ENCODE results near the gene ZBTB4. TPM values are rescaled to one million over a fixed set of nuclear protein-coding genes. Genes with fewer than 3 reads are reported as not detected.

ZBTB4 gene
- total RNA-seq, 1 experiment from 2014 or later, result 17.1 TPM

DNA sequence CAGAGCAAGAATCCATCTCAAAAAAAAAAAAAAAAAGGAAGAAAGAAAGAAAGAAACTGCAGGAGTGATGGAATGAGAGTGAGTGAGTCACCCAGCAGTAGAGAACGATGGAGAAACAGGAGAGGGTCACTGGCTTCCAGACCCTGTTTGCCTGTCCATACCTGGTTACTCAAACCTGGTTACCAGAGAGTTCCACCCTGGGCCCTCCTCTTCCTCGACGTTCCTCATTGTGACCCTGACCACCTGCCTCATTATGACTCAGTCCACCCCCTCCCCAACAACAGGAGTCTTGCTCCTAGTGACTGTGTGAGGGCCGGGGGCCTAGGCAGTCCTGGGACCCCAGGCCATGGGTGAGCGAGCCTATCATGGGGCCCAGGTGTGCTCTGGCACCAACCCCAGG, 50.9 kb downstream of the ZBTB4 start, which contains the start of gene SPEM3:
TSS of gene SPEM3 (plus strand) at position 301 of the 400 bp plus-strand sequence. CDS start at position 347, 46 bp downstream.
- no peaks in the 10 kb centered on the region for H3K27me3 ChIP-seq (ENCODE audit: insufficient read depth, low read length)

DNA sequence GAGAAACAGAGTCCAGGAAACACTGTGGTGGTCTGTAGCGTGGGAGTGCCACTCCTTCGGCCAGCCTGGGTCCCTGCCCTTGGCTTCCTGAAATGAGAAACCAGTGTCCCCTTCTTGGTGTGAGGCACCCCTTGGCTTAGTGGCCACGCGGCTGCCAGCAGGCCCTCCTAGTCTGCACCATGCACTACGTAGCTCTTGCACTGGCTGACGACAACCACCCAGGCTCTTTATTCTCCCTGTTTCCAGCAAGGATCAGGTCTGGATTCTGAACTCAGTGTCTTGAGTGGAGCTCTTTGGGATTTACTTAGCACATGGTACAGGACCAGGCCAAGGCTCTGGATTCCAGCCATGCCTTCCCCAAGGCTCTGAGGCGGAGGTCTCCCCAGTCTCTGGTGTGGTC, 51.9 kb downstream of the ZBTB4 start:
- no peak overlapping the region for H3K9ac ChIP-seq (ENCODE audit: low read length)
- H3K4me1 ChIP-seq (ENCODE audit: control insufficient read depth in 1 of 2, insufficient read depth in 2 of 2, low read length in 2 of 2), result no peaks in the 10 kb centered on the region
- no peak overlapping the region for H2AFZ ChIP-seq (ENCODE audit: low read depth, low read length, poor library complexity, severe bottlenecking)
- no peak for DNase-seq (ENCODE audit: low read depth, low spot score)
- no peaks in the 10 kb centered on the region for H3K36me3 ChIP-seq (ENCODE audit: control insufficient read depth in 1 of 2, insufficient read depth in 2 of 2, low read length in 2 of 2)
- H3K4me3 ChIP-seq (replicated peaks in 1 of 2; ENCODE audit: low read depth in 1 of 2, low read length in 2 of 2), result no peak overlapping the region
- H3K27ac ChIP-seq (ENCODE audit: low read depth, low read length), result no peak overlapping the region
- intact Hi-C loops (cut with micrococcal nuclease), result no loop called here
- H3K9me3 ChIP-seq (ENCODE audit: control insufficient read depth in 1 of 2, insufficient read depth in 1 of 2, low read depth in 1 of 2, low read length in 2 of 2), result no peaks in the 10 kb centered on the region; a peak in 1 of 4 replicates
- no peaks in the 10 kb centered on the region for H3K27me3 ChIP-seq (ENCODE audit: insufficient read depth, low read length)
- RAD21 ChIA-PET (ENCODE audit: low non-redundant PET in 1 of 2, low total read pairs in 2 of 2, uncharacterized antibody in 2 of 2, unreplicated experiment in 2 of 2), result no interaction called here
- POLR2A ChIA-PET, result no interaction called here
- no peaks in the 10 kb centered on the region for H4K20me1 ChIP-seq (ENCODE audit: insufficient read depth)
- ATAC-seq, result no peak
- CTCF ChIA-PET, result no interaction called here
- no peaks in the 10 kb centered on the region for H3K9me2 ChIP-seq (ENCODE audit: insufficient read depth)
- BruUV-seq (replicated peaks), result no TSS peak
- no peak overlapping the region for H3K4me2 ChIP-seq (ENCODE audit: low read length)
- no peaks in the 10 kb centered on the region for H3K79me2 ChIP-seq (ENCODE audit: insufficient read depth, low read length)
- TF ChIP-seq CEBPB (IDR thresholded peaks at IDR 0.05; ENCODE audit: low read depth) (no peak), SIN3A (IDR thresholded peaks at IDR 0.05; ENCODE audit: low read depth) (no peak), SP1 (IDR thresholded peaks at IDR 0.05; ENCODE audit: low read depth) (no peak), JUND (IDR thresholded peaks at IDR 0.05) (no peak), RAD21 (IDR thresholded peaks at IDR 0.05; ENCODE audit: low read depth) (no peak), CTCF (IDR thresholded peaks at IDR 0.05 in 2 of 3, conservative IDR thresholded peaks at IDR 0.05 in 1 of 3; ENCODE audit: borderline replicate concordance in 1 of 3, insufficient read depth in 1 of 3, low read depth in 2 of 3, low read length in 2 of 3) (no peak), EZH2 (IDR thresholded peaks at IDR 0.05) (no peak), SRF (IDR thresholded peaks at IDR 0.05; ENCODE audit: low read depth) (no peak), EGR1 (IDR thresholded peaks at IDR 0.05; ENCODE audit: low read depth) (no peak), ELF1 (IDR thresholded peaks at IDR 0.05; ENCODE audit: borderline replicate concordance, low read depth) (no peak), YY1 (IDR thresholded peaks at IDR 0.05; ENCODE audit: extremely low read depth, insufficient replicate concordance, low read depth, low read length) (no peak), ZFX (IDR thresholded peaks at IDR 0.05) (no peak)
- TF ChIP-seq, protein P1, sequence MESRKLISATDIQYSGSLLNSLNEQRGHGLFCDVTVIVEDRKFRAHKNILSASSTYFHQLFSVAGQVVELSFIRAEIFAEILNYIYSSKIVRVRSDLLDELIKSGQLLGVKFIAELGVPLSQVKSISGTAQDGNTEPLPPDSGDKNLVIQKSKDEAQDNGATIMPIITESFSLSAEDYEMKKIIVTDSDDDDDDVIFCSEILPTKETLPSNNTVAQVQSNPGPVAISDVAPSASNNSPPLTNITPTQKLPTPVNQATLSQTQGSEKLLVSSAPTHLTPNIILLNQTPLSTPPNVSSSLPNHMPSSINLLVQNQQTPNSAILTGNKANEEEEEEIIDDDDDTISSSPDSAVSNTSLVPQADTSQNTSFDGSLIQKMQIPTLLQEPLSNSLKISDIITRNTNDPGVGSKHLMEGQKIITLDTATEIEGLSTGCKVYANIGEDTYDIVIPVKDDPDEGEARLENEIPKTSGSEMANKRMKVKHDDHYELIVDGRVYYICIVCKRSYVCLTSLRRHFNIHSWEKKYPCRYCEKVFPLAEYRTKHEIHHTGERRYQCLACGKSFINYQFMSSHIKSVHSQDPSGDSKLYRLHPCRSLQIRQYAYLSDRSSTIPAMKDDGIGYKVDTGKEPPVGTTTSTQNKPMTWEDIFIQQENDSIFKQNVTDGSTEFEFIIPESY (IDR thresholded peaks at IDR 0.05; ENCODE audit: extremely low read depth, insufficient replicate concordance, low read length), result no peak
- TF ChIP-seq, protein P2, sequence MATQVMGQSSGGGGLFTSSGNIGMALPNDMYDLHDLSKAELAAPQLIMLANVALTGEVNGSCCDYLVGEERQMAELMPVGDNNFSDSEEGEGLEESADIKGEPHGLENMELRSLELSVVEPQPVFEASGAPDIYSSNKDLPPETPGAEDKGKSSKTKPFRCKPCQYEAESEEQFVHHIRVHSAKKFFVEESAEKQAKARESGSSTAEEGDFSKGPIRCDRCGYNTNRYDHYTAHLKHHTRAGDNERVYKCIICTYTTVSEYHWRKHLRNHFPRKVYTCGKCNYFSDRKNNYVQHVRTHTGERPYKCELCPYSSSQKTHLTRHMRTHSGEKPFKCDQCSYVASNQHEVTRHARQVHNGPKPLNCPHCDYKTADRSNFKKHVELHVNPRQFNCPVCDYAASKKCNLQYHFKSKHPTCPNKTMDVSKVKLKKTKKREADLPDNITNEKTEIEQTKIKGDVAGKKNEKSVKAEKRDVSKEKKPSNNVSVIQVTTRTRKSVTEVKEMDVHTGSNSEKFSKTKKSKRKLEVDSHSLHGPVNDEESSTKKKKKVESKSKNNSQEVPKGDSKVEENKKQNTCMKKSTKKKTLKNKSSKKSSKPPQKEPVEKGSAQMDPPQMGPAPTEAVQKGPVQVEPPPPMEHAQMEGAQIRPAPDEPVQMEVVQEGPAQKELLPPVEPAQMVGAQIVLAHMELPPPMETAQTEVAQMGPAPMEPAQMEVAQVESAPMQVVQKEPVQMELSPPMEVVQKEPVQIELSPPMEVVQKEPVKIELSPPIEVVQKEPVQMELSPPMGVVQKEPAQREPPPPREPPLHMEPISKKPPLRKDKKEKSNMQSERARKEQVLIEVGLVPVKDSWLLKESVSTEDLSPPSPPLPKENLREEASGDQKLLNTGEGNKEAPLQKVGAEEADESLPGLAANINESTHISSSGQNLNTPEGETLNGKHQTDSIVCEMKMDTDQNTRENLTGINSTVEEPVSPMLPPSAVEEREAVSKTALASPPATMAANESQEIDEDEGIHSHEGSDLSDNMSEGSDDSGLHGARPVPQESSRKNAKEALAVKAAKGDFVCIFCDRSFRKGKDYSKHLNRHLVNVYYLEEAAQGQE (IDR thresholded peaks at IDR 0.05; ENCODE audit: low read depth), result no peak

More for the DNA sequence above, 50.9 kb downstream of the ZBTB4 start, which contains the start of gene SPEM3:
- H3K4me2 ChIP-seq (ENCODE audit: low read length), result no peak within 1 kb of the TSS
- no peaks in the 10 kb centered on the region for H4K20me1 ChIP-seq (ENCODE audit: insufficient read depth)
- ATAC-seq (no peak), DNase-seq (ENCODE audit: low read depth, low spot score) (no peak)
- H3K4me3 ChIP-seq (replicated peaks in 1 of 2; ENCODE audit: low read depth in 1 of 2, low read length in 2 of 2), result no peak within 1 kb of the TSS
- H3K27ac ChIP-seq (ENCODE audit: low read depth, low read length), result no peak within 1 kb of the TSS
- ChIA-PET POLR2A (no interaction called here), RAD21 (ENCODE audit: low non-redundant PET in 1 of 2, low total read pairs in 2 of 2, uncharacterized antibody in 2 of 2, unreplicated experiment in 2 of 2) (no interaction called here), CTCF (no interaction called here)
- intact Hi-C loops (cut with micrococcal nuclease), result no loop called here
- no peaks in the 10 kb centered on the region for H3K79me2 ChIP-seq (ENCODE audit: insufficient read depth, low read length)
- no peaks in the 10 kb centered on the region; a peak in 1 of 4 replicates for H3K9me3 ChIP-seq (ENCODE audit: control insufficient read depth in 1 of 2, insufficient read depth in 1 of 2, low read depth in 1 of 2, low read length in 2 of 2)
- H3K9me2 ChIP-seq (ENCODE audit: insufficient read depth), result no peaks in the 10 kb centered on the region
- H3K4me1 ChIP-seq (ENCODE audit: control insufficient read depth in 1 of 2, insufficient read depth in 2 of 2, low read length in 2 of 2), result no peaks in the 10 kb centered on the region
- H3K9ac ChIP-seq (ENCODE audit: low read length), result no peak within 1 kb of the TSS
- TF ChIP-seq SP1 (IDR thresholded peaks at IDR 0.05; ENCODE audit: low read depth) (no peak), SIN3A (IDR thresholded peaks at IDR 0.05; ENCODE audit: low read depth) (no peak)
- BruUV-seq (replicated peaks), result no TSS peak
- no peaks in the 10 kb centered on the region for H3K36me3 ChIP-seq (ENCODE audit: control insufficient read depth in 1 of 2, insufficient read depth in 2 of 2, low read length in 2 of 2)
- H2AFZ ChIP-seq (ENCODE audit: low read depth, low read length, poor library complexity, severe bottlenecking), result no peak within 1 kb of the TSS

Data from HCT116 (cell line).